Caki2 (cell line): ENCODE results near the gene PHC2. TPM values are rescaled to one million over a fixed set of nuclear protein-coding genes. Genes with fewer than 3 reads are reported as not detected.

Experiments used
- DNase-seq: peaks from one replicate; pipeline ENCODE4 v3.0.0-alpha.2; 2015; ENCODE audit warnings: low read depth
- in situ Hi-C: cut with HindIII; loops from 2 replicates; pipeline ENCODE4 v1.10.0; 2016; ENCODE audit warnings: low sequenced_read_pairs, low pct_unique_long_range_greater_than_20kb, mixed read lengths
- total RNA-seq: library from RNA; depleted of rRNA; stranded (reverse); fragments of >200 nt; shearing (Covaris generic); gene quantifications from 2 replicates; pipeline ENCODE4 v1.2.3, GENCODE V29; 2014; ENCODE audit warnings: low replicate concordance

PHC2 gene
- total RNA-seq, 1 experiment from 2014 or later: 82.5 TPM

DNA sequence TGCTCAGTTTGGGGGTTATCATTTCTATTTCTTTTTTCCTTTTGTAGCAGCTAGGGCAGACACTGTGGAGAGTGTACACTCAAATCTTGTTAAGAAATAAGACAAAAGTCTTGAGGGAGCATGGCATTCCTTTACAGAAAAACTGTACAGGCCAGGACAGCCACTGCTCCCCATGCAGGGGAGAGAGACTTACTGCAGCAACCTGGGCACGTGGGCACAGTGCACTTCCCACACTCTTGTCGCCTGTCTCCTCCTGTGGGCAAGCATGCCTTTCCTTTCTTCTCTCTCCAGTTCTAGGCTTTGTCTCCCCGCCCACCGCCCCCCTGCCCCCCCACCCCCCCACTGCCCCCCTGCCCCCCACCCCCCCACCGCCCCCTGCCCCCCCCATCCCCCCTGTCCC lies 51.9 kb downstream of the PHC2 start:
- in situ Hi-C loops: no loop called here
- no peak for DNase-seq

DNA sequence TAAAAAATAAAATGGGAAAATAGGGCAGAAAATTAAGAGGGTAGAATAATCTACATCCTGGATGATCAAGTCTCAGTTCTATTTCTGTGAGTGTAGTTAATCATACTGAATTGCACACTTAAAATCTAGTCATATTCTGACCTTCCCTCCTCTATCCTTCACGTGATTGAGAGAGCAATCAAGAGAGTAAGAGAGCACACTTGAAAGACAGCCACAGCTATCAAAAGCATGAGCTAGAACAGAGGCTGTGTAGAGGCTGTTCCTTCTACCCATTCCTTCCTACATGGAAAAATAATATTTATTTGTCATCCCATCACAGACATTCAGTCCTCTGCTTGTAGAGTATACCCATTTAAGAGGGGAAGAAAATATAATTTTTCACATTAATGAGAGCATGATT lies 52.4 kb downstream of the PHC2 start:
- in situ Hi-C loops: no loop called here
- DNase-seq: no peak

DNA sequence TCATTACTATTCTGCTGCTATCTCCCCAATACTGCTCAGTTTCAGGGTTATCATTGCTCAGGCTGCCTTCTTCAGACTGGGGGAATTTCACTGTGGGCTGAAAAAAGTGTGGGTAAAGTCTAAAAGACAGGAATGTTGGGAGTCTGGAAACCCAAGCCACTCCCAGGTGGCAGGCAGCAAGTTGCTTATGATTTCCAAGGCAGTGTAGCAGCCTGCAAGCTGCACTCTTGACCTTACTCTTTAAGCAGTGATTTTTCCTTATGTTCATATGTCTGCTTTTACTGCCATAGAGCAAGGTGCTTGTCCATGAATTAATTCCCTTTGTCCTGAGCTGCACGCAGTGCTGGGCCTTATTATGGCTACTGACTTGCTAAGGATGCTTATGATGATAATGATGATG lies 53.1 kb downstream of the PHC2 start:
- DNase-seq: no peak
- in situ Hi-C loops: no loop called here

DNA sequence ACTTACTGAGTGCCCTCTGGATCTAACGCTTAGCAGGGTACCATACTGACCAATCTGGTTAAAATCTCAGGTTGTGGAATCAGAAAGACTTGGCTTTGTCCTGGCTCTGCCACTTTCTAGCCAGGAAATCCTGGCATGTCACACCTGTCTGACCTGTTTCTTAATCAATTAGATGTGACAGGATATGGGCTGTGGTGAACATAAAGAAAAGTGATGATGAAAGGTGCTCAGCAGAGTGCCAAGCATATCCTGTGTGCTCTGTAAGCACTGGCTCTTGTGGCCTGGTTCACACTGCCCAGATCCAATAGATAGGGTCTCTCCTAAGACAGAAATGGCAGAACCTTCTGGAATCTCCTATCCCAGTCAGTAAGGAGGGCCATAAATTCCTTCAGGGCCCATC lies 53.9 kb downstream of the PHC2 start:
- no peak for DNase-seq
- in situ Hi-C loops: no loop called here

DNA sequence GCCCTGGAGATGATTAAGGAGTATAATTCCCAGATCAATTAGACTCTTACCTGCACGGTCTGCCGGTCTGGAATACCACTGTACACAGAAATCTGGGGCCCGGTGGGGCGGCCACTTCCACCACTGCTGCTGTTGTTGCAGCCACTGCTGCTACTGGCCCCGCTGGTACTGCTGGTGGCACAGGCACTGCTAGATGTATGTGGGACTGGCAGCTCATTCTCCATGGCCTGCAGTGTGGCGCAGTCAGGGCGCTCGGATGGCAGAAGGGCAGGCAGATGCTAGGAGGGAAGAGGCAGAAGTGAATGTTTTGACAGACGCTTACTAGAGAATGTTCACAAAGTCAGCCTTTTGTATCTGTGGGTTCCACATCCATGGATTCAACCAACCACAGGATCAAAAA lies 55.6 kb downstream of the PHC2 start:
- in situ Hi-C loops: no loop called here
- no peak for DNase-seq

DNA sequence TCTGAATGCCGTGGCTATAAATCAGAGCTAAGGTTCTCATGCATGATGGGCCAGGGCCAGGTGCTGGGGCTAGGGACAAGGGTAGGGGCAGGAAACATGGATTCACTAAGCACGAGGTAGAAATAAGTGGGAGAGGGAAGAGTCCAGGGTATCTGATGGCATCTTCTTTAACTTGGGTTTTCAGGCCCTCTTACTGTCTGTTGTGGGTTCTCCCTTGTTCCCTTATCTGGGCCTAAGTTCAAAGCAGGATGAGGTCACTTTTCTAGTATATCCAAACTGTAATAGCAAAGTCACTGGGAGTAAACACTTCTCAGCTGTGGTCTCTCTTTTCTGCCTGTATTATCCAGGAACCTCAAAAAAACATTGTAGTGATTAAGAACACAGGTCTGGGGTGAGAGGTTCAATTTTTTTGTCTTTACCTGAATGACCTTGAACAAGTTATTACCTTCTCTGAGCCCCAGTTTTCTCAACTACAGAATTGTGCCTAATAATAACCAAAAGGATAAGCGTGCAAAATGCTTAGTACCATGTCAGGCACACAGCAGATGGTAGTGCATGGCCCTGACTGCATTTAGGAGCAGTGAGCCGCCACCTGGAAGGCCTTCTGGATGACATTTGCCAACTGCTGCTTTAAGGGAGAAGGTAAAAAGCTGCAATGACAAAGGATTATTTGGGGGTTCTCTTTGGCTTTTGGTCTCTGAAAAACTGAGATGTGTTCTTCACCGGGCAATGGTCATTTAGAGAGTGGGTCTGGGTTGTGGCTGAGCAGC lies 56.4 kb downstream of the PHC2 start:
- in situ Hi-C loops: no loop called here

DNA sequence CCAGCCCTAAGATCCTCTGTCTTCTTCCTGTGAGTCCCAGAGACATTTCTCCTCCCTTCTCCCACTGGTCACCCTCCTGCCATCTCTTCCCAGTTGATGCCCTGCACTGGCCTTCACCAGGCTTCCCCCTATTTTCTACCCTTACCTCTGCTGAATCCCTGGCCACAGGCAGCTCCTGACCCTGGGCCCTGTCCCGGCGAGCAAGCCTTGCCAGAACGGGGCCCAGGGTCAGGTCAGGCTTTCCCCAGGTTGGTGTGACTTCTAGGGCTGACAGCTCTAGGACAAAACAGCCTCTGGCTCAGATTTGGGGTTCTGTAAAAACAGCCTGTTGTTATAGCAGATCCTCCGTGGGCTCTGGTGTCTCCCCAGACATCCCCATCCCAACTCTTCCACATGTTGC lies 57.3 kb downstream of the PHC2 start:
- in situ Hi-C loops: no loop called here
- no peak for DNase-seq

More for the DNA sequence above, 56.4 kb downstream of the PHC2 start:
- no peak for DNase-seq

DNA sequence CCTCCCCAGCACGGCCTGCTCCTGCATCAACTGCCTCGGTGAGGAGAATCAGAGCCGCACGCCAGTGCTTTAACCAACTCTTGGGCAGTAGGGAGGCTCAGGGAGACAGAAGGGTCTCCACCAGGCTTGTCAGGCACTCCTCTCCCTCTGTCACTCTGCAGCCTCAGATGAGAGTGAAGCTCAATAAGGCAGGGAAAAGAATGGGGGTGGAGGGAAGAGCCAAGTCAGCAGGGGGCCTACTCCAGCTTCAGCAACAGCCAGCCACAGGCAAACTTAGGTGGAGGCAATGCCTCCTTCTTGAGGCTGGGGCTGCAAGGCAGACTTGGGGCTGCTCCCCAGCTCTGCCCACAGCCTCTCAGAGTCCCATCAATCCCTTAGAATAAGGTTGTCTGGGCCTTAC lies 58.2 kb downstream of the PHC2 start:
- in situ Hi-C loops: no loop called here
- DNase-seq: no peak

DNA sequence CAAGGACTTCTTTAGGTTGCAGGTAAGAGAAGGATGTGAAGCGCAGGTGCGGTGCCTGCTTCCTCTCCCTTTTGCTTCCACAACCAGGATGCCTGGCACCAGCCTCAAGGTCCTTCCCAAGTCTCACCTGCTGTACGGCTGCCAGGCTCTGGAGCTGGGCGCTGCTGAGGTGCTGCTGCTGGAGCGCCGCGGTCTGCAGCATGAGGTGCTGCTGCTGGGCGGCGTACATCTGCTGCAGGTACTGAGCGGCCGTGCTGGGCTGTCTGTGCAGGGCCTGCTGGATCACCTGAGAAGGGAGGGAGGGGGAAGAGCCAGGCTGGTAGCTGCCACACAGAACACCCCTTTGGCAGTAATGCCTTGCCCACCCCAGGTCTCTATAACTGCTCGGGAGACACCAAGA lies 58.7 kb downstream of the PHC2 start:
- in situ Hi-C loops: no loop called here
- DNase-seq: no peak

DNA sequence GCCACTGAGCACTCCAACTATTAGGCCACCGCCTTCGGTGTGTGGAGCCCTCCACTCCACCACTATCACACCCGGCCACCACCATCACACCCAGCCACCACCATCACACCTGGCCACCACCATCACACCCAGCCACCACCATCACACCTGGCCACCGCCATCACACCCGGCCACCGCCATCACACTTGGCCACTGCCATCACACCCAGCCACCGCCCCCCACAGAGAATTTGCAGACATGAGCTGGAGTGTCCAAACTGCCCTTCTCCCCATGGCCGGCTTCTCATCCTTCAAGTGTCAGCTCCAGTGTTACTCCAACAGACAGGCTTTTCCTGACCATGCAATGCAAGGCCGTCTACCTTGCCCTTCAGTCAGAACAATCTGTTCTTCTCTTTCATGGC lies 59.6 kb downstream of the PHC2 start:
- DNase-seq: no peak
- in situ Hi-C loops: no loop called here

DNA sequence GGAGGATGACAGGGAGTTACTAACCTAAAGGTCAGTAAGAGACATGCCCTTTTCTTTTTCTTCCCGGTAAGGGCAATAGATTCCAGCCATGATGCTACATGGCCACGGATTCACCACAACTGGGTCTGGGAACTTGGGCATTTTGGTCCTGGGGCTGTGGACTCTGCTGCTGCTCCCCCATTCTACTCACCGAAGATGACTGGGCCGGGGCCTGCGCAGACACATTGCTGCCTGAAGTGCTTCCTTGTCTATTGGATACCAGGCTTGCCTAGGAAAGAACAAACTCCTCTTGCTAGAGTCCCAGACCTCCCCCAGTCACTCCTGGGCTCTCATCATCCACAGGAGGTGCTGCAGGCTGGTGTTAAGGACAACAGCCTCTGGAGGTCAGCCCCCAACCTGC lies 60.1 kb downstream of the PHC2 start:
- in situ Hi-C loops: no loop called here
- DNase-seq: no peak

DNA sequence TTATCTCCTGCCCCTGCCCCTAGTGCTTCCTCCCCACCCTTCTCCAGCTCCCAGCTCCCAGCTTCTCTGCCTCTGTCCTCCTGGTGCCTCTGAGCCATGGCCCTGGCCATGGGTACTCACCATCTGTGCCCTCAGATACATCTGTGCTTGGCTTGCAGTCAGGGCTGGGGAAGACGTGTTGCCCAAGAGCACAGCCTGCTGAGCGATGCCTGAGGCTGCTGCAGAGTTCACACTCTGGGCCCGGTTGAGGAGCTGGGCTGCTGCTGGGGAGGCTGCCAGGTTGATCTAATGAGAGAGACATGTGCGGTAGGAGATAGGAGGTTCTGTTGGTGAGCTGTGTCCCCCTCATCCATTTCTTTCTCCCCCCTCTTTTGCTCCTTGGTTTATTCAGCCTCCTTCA lies 60.6 kb downstream of the PHC2 start:
- in situ Hi-C loops: no loop called here

DNA sequence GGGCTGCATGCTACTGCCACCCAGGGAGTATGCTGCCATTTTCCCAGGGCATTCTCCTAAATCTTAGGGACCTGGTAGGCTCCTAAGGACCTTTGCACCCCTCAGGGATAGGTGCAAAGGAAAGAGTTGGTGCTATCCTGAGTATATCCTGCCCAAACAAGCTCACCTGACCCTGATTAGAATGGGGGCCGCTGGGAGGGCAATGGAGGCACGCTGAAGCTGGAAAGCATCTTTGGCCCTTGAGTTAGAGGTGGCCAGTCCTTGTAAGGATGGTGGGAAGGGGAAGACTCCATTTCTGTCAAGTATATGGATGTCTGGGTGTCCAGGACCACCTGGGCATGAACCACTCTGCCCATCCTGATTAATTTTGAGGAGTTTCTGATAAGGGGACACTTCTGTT lies 61.1 kb downstream of the PHC2 start:
- in situ Hi-C loops: no loop called here
- DNase-seq: no peak

More for the DNA sequence above, 60.6 kb downstream of the PHC2 start:
- no peak for DNase-seq

DNA sequence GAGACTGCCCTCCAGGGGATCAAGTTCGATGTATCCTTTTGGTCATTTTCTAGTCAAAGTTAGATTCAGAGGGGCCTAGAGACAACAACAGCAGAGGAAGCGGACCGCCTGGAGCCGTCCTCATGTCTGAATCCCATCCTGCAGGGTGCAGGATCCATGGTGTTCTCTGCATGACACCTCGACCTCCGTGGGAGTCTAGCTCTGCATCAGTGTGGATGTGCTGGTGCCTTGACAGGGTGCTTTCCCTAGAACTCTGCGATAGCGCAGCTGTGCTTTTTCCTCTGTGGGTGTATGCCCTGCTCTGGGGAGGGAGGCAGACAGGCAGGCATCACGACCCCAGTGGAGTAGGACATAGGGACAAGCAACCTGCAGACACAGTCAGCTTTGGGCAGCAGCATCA lies 61.8 kb downstream of the PHC2 start:
- in situ Hi-C loops: no loop called here
- DNase-seq: no peak

DNA sequence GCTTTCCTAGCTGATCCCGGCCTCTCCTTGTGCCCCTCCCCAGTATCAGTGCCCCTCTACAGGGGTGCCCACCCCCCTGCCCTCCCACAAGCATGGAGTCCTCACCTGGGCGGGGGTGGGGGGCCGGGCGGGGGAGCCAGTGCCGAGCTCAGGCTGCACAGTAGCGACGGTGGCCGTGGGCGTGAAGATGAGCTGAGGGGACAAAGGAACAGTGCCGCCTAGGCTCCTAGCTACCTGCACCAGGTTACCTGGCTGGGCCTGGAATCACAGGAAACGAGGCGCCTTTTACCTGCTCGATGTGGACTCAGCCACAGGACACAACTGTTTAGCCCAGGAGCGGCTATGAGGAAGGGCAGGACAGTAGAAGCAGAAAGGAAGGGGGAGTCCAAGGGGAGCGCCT lies 62.5 kb downstream of the PHC2 start:
- in situ Hi-C loops: no loop called here
- DNase-seq: no peak

DNA sequence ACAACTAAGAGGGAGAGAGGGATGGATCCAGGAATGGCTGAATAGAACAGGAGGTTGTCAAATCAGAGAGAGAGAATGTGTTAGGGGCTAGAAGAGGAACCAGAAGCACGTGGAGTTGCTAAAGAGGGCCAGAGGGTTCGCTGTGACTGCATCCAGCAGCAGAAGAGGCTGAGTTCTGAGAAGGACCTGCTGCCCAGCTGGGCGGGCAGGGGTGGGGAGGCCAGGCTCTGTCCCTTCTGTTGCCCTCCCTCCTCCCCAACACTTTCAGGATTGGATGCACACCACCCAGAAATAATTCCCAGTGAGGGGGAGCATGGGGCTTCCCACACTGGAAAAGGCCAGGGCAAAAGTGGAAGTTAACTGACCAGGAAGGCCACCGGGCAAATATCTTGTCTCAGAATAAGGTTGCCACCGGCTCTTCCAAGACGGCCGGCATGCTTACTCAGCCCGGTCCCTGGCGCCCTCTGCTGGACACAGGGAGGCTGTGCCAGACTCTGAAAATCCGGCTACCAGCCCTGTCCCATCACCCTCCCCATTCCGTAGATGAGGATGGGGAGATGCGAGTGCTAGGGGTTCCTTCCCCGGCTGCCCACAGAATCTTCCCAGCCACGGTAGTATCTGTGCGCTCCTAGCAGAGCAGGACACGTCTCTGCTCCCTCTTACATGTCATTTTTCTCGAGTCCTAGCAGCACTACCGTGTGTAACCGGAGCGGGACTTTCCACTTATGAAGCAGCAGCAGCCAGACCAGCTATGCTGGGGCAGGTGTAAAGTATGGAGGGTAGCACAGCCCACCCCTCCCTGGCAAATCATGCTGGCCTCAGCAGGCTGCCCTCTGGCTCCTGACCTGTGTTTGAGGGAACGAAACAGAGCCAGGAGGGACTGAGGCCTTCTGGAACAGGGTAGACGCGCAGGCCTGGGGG lies 63.1 kb downstream of the PHC2 start:
- in situ Hi-C loops: no loop called here

DNA sequence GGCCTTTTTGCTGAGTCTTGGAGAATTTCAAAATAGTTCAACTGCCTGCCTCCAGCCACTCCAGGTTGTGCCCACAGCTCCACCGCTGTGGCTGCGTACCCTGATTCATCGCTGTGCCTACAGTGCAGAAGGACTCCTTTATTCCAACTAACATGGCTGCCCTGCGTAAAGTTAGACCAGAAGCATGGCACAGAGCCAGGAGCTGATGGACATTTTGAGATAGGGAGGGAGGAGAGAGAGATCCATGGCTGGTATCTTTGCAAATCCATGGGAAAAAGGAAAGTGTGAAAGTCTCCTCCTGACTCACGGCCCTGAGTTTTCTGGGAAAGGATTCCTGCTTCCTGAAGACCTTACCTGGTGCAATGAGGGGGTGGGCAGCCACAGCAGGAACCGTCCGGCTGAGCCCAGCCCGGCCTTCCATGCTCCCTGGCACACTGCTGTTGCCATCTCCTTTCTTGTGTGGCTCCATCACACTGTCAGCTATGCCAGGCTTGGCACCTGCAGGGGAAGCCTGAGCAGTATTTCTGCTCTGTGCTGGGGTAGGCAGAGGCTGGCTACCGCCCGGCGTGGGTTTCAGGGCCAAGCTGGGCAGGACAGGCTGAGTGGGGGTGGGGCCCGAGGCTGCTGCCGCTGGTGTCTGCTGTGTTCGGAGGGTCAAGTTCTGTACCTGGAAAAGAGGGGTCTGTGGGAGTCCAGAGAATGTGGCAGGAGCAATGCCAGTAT lies 64.0 kb downstream of the PHC2 start:
- in situ Hi-C loops: no loop called here
- DNase-seq: no peak

More for the DNA sequence above, 63.1 kb downstream of the PHC2 start:
- DNase-seq: peak; percentile 59

DNA sequence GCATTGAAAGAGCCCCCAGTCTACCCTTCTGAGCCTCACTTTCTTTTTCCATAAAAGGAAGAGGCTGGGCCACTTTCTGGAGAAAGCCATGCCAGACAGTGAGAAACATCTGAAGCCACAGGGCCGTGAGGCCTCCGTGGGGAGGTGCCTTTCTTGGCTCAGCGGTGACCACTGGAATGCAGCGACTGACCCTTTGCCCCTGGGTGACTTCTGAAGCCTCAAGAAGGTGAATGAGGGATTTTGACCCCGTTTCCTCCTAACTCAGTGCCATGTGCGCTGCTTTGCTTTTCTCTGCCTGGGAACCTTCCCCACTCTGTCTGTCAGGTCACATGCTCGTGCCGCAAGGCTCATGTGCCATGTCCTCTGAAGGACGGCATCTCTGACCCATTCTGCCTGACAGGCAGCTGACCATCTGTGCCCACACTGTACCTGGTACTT lies 65.3 kb downstream of the PHC2 start:
- DNase-seq: peak; percentile 27
- in situ Hi-C loops: no loop called here

DNA sequence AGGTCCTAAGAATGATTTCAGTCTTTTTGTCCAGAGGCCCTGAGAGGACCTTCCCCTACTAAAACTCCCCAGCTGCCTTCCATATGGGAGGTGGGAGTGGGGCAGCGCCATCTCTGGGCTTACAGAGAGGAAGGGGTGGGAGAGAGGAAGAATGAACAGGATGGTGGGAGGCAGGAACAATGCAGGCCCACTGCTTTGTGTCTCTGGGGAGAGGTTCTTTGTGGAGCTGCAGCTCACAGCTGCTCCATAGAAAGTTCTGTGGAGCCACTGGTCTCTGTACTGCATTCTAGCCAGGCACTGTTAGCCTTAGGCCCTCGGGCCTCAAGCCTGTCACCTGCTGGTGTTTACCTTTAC lies 66.4 kb downstream of the PHC2 start:
- no peak for DNase-seq
- in situ Hi-C loops: no loop called here
